Measurements from ENCODE around the gene PLCL1.

Gene PLCL1

GRCh38 chr2:197924483-197924882, 120.1 kb downstream of the PLCL1 start:
- CTCF ChIA-PET = no interaction called here
- no peaks in the 10 kb centered on the region for H3K36me3 Mint-ChIP-seq

DNA sequence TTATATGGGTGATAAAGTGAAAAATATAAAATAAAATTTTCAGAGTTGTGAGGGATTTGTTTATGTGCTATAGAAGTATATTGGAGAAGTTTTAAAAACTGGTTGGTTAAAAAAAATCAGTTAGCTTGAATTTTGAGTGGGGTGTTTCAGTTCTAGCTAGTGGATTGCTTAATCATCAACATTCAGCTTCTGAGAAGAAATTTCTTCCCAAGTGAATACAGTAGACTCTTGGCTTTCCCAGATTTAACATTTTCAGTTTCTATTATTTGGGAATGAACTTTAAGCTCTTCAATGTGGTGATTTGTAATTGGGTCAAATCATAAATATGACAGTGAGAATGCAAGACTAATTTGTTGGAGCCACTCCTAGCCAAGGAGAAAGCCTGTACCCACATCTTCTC, 120.8 kb downstream of the PLCL1 start:
- Mint-ChIP-seq H3K36me3 (no peaks in the 10 kb centered on the region), H3K4me1 (no peaks in the 10 kb centered on the region), H3K27me3 (no peaks in the 10 kb centered on the region), H3K9me3 (peaks cover 2% of the 10 kb centered on the region), H3K27ac (no peak overlapping the region), H3K4me3 (no peak overlapping the region)
- no peak for DNase-seq
- CTCF ChIA-PET = no interaction called here

More at GRCh38 chr2:197924483-197924882, 120.1 kb downstream of the PLCL1 start:
- Mint-ChIP-seq H3K27me3 (no peaks in the 10 kb centered on the region), H3K27ac (no peak overlapping the region), H3K4me3 (no peak overlapping the region), H3K4me1 (peaks cover 4% of the 10 kb centered on the region), H3K9me3 (peaks cover 5% of the 10 kb centered on the region)
- DNase-seq = no peak

- Mint-ChIP-seq H3K27me3 (no peaks in the 10 kb centered on the region), H3K36me3 (no peaks in the 10 kb centered on the region), H3K27ac (no peak overlapping the region), H3K4me1 (no peaks in the 10 kb centered on the region), H3K4me3 (no peak overlapping the region), H3K9me3 (peaks cover 2% of the 10 kb centered on the region)
- CTCF ChIA-PET = no interaction called here
- no peak for DNase-seq
These were observed 121.6 kb downstream of the PLCL1 start for GRCh38 chr2:197925976-197926375.

DNA sequence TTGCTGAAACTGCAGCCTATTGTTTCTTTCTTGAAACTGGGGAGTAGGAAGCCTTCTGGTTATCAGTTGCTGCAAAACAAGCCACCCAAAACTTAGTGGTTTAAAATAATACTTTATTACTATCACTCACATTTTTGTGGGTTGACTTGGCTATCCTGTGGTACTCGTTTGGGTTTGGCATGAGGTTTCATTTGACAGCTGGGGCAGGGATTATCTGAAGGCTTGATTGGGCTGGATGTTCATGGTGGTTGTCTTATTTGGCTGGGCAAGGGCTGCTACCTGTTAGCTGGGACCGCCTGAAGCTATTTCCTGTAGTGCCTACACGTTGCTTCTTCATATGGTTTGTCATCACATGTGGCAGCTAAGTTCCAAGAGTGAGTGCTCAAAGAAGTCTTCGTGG, 122.3 kb downstream of the PLCL1 start:
- CTCF ChIA-PET = no interaction called here
- Mint-ChIP-seq H3K9me3 (no peaks in the 10 kb centered on the region), H3K36me3 (no peaks in the 10 kb centered on the region), H3K4me3 (no peak overlapping the region), H3K27ac (no peak overlapping the region), H3K4me1 (no peaks in the 10 kb centered on the region), H3K27me3 (no peaks in the 10 kb centered on the region)
- no peak for DNase-seq

DNA sequence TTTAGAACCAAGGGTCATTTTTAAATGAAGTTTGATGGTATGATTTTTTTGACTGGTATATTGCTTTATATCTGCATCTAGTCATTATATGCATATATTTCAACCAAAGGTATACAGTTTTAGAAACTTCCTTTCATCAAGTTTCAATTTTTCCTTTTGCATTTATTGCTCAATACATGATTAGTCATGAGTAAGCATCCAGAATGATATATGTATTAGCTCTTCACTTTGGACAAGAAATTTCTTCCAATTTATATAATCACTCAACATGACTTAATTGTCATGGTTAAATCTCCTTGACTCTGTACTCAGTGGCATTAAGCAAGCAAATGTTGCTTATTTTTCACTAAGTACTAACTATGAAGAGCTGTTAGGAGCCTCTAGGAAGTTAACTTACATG, 123.6 kb downstream of the PLCL1 start:
- H3K9me3 Mint-ChIP-seq = no peaks in the 10 kb centered on the region
- CTCF ChIA-PET = no interaction called here
- H3K36me3 Mint-ChIP-seq = no peaks in the 10 kb centered on the region
- H3K4me1 Mint-ChIP-seq = peaks cover 4% of the 10 kb centered on the region
- no peak overlapping the region for H3K27ac Mint-ChIP-seq
- no peaks in the 10 kb centered on the region for H3K27me3 Mint-ChIP-seq
- DNase-seq = no peak
- no peak overlapping the region for H3K4me3 Mint-ChIP-seq

- peaks cover 11% of the 10 kb centered on the region for H3K4me1 Mint-ChIP-seq
- no peaks in the 10 kb centered on the region for H3K27me3 Mint-ChIP-seq
- H3K27ac Mint-ChIP-seq = no peak overlapping the region
- H3K9me3 Mint-ChIP-seq = no peaks in the 10 kb centered on the region
- CTCF ChIA-PET = no interaction called here
- no peak overlapping the region for H3K4me3 Mint-ChIP-seq
- DNase-seq = no peak
- H3K36me3 Mint-ChIP-seq = no peaks in the 10 kb centered on the region
These were observed 124.9 kb downstream of the PLCL1 start for GRCh38 chr2:197929008-197929885.

- no peak overlapping the region for H3K27ac Mint-ChIP-seq
- H3K36me3 Mint-ChIP-seq = no peaks in the 10 kb centered on the region
- H3K9me3 Mint-ChIP-seq = no peaks in the 10 kb centered on the region
- peaks cover 15% of the 10 kb centered on the region for H3K4me1 Mint-ChIP-seq
- no peak for DNase-seq
- H3K4me3 Mint-ChIP-seq = no peak overlapping the region
- H3K27me3 Mint-ChIP-seq = no peaks in the 10 kb centered on the region
- CTCF ChIA-PET = no interaction called here
These were observed 125.5 kb downstream of the PLCL1 start for GRCh38 chr2:197929886-197930227.

GRCh38 chr2:197930570-197931278, 126.3 kb downstream of the PLCL1 start:
- Mint-ChIP-seq H3K9me3 (no peaks in the 10 kb centered on the region), H3K27ac (no peak overlapping the region), H3K27me3 (no peaks in the 10 kb centered on the region), H3K4me3 (no peak overlapping the region), H3K4me1 (peaks cover 21% of the 10 kb centered on the region), H3K36me3 (no peaks in the 10 kb centered on the region)
- CTCF ChIA-PET = no interaction called here
- no peak for DNase-seq

- H3K27me3 Mint-ChIP-seq = no peaks in the 10 kb centered on the region
- H3K36me3 Mint-ChIP-seq = no peaks in the 10 kb centered on the region
- CTCF ChIA-PET = no interaction called here
- H3K4me1 Mint-ChIP-seq = peaks cover 21% of the 10 kb centered on the region
- H3K27ac Mint-ChIP-seq = no peak overlapping the region
- no peak overlapping the region for H3K4me3 Mint-ChIP-seq
- DNase-seq = no peak
- no peaks in the 10 kb centered on the region for H3K9me3 Mint-ChIP-seq
These were observed 127.4 kb downstream of the PLCL1 start for GRCh38 chr2:197931661-197932312.

GRCh38 chr2:197932374-197932773, 128.0 kb downstream of the PLCL1 start:
- CTCF ChIA-PET = no interaction called here
- Mint-ChIP-seq H3K36me3 (no peaks in the 10 kb centered on the region), H3K4me1 (peaks cover 21% of the 10 kb centered on the region), H3K4me3 (no peak overlapping the region), H3K27ac (no peak overlapping the region), H3K27me3 (no peaks in the 10 kb centered on the region), H3K9me3 (no peaks in the 10 kb centered on the region)
- DNase-seq = no peak

GRCh38 chr2:197934261-197934933, 130.0 kb downstream of the PLCL1 start:
- CTCF ChIA-PET = interaction anchor here (0.8 kb wide), 1 partner anchor 121 kb away, joined by 3 read pairs; no protein-coding TSS in a partner anchor
- peaks cover 21% of the 10 kb centered on the region for H3K4me1 Mint-ChIP-seq
- peak overlapping the region; percentile 67 for H3K27ac Mint-ChIP-seq
- no peaks in the 10 kb centered on the region for H3K27me3 Mint-ChIP-seq
- no peak for DNase-seq
- no peaks in the 10 kb centered on the region for H3K36me3 Mint-ChIP-seq
- H3K9me3 Mint-ChIP-seq = no peaks in the 10 kb centered on the region
- H3K4me3 Mint-ChIP-seq = peak overlapping the region; percentile 2

GRCh38 chr2:197934934-197935289, 130.5 kb downstream of the PLCL1 start:
- Mint-ChIP-seq H3K9me3 (no peaks in the 10 kb centered on the region), H3K27me3 (no peaks in the 10 kb centered on the region), H3K4me3 (peak overlapping the region; percentile 2), H3K4me1 (peaks cover 21% of the 10 kb centered on the region), H3K36me3 (no peaks in the 10 kb centered on the region), H3K27ac (peak overlapping the region; percentile 67)
- DNase-seq = no peak
- CTCF ChIA-PET = no interaction called here

- Mint-ChIP-seq H3K27me3 (no peaks in the 10 kb centered on the region), H3K4me3 (no peak overlapping the region), H3K27ac (no peak overlapping the region), H3K4me1 (peaks cover 17% of the 10 kb centered on the region), H3K36me3 (no peaks in the 10 kb centered on the region), H3K9me3 (no peaks in the 10 kb centered on the region)
- CTCF ChIA-PET = interaction anchor here (0.6 kb wide), 1 partner anchor 44 kb away, joined by 3 read pairs; no protein-coding TSS in a partner anchor
- DNase-seq = no peak
These were observed 133.4 kb downstream of the PLCL1 start for GRCh38 chr2:197937814-197938213.

DNA sequence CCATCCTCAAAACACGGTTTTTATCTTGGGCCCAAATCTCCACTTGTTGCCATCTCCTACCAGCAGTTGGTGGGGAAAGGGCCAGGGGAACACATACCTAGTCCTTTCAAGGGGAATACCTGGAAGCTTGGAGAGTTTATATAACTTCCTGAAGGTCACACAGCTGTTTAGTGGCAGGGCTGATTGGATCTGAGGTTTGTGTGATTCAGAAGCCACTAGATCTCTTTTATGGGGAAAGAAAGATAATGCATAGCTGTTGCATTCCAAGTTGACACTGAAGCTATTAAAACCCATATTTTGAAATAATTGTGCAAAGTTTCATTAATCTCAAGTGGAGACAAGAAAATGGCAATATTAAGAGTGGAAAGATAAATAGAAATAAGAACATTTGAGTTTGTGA, 134.2 kb downstream of the PLCL1 start:
- Mint-ChIP-seq H3K9me3 (no peaks in the 10 kb centered on the region), H3K4me3 (no peak overlapping the region)
- CTCF ChIA-PET = no interaction called here

More for the DNA sequence above, 134.2 kb downstream of the PLCL1 start:
- H3K4me1 Mint-ChIP-seq = peaks cover 15% of the 10 kb centered on the region
- no peaks in the 10 kb centered on the region for H3K27me3 Mint-ChIP-seq
- H3K36me3 Mint-ChIP-seq = no peaks in the 10 kb centered on the region
- no peak overlapping the region for H3K27ac Mint-ChIP-seq
- no peak for DNase-seq

All from activated naive CD4-positive, alpha-beta T cell treated with anti-CD3 and anti-CD28 coated beads, Interleukin-2, amount 10 ng/mL, durations not matched to agents 7 days and 5 days (primary cell).